ENCODE data around the gene MLLT6. TPM values are rescaled to one million over a fixed set of nuclear protein-coding genes. Genes with fewer than 3 reads are reported as not detected.

Gene MLLT6
- total RNA-seq, 1 donor from 2014 or later, result 70.2 TPM

DNA sequence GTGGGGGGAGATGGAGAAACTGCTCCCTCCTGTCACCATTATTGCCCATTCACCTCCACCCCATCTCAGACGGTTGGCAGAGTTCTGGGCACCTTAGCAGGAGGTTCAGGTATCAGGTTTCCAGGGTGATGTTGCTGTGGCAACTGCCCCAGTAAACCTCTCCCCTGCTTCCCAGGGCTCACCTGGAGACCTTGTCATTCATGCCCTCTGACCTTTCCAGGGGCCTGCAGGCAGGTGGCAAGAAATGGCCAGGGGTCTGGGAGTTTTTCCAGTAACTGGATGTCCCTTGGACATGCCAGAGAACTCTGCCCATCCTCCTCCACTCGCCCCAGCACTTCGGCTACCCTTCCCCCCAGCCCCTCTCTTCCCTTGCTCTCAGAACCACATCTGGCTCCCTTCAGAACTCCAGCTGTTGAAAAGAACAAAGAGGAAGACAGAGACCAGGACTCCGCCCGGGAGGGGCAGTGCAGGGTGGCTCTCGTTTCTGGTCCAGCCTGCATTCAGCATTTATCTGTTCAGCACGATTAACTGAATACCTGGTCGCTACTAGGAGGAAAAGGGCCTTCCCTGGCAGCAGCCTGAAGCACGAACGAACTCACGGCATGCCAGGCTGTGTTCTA is 8.5 kb downstream of the MLLT6 start:
- Histone ChIP-seq H3K9me3 (no peaks in the 10 kb centered on the region), H3K4me1 (peaks cover 11% of the 10 kb centered on the region), H3K4me3 (no peak overlapping the region), H3K27me3 (no peaks in the 10 kb centered on the region), H3K36me3 (peaks cover 0 to 44% of the 10 kb centered on the region in 2 donors), H3K27ac (no peak overlapping the region)
- intact Hi-C loops (cut with DNase I), result no loop called here
- TF ChIP-seq POLR2AphosphoS5 (IDR thresholded peaks at IDR 0.05; ENCODE audit: insufficient read depth in 1 of 2, low read depth in 1 of 2) (no peak), POLR2A (IDR thresholded peaks at IDR 0.05) (no peak)
- TF ChIP-seq, protein P1, sequence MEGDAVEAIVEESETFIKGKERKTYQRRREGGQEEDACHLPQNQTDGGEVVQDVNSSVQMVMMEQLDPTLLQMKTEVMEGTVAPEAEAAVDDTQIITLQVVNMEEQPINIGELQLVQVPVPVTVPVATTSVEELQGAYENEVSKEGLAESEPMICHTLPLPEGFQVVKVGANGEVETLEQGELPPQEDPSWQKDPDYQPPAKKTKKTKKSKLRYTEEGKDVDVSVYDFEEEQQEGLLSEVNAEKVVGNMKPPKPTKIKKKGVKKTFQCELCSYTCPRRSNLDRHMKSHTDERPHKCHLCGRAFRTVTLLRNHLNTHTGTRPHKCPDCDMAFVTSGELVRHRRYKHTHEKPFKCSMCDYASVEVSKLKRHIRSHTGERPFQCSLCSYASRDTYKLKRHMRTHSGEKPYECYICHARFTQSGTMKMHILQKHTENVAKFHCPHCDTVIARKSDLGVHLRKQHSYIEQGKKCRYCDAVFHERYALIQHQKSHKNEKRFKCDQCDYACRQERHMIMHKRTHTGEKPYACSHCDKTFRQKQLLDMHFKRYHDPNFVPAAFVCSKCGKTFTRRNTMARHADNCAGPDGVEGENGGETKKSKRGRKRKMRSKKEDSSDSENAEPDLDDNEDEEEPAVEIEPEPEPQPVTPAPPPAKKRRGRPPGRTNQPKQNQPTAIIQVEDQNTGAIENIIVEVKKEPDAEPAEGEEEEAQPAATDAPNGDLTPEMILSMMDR (IDR thresholded peaks at IDR 0.05), result no peak
- DNase-seq (ENCODE audit: extremely low spot score in 2 of 2), result no peak

DNA sequence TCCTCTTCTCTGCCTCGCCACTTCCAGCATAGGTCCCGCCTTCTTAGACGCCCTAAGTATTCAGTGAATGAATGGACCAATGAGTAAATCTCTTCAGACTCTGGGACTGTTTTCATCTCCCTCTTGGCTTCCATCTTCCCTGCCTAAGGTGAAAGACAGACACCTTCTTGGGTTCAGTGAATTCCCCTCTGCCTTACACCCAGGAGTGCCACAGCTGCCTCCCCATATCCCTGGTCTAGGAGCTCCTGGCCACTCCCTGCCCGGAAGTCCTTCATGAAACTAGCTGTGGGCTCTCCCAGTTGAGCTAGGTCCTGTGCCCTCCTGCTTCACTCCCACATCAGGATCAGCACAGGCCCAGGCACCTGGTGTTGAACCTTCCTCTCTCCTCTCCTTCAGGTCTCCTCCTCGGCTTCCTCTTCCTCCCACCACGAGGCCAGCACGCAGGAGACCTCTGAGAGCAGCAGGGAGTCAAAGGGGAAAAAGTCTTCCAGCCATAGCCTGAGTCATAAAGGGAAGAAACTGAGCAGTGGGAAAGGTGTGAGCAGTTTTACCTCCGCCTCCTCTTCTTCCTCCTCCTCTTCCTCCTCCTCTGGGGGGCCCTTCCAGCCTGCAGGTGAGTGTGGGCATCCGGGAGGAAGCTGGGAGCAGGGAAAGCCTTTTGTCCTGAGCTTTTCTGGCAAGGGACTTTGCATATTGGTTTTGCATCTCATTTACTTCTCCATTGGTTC is 10.3 kb downstream of the MLLT6 start:
- TF ChIP-seq POLR2AphosphoS5 (IDR thresholded peaks at IDR 0.05; ENCODE audit: insufficient read depth in 1 of 2, low read depth in 1 of 2), result no peak
- TF ChIP-seq POLR2A (IDR thresholded peaks at IDR 0.05), result no peak
- TF ChIP-seq, protein P1 (IDR thresholded peaks at IDR 0.05), result no peak

DNA sequence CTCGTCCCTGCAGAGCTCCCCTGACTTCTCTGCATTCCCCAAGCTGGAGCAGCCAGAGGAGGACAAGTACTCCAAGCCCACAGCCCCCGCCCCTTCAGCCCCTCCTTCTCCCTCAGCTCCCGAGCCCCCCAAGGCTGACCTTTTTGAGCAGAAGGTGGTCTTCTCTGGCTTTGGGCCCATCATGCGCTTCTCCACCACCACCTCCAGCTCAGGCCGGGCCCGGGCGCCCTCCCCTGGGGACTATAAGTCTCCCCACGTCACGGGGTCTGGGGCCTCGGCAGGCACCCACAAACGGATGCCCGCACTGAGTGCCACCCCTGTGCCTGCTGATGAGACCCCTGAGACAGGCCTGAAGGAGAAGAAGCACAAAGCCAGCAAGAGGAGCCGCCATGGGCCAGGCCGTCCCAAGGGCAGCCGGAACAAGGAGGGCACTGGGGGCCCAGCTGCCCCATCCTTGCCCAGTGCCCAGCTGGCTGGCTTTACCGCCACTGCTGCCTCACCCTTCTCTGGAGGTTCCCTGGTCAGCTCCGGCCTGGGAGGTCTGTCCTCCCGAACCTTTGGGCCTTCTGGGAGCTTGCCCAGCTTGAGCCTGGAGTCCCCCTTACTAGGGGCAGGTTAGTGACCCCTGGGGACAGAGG is 11.4 kb downstream of the MLLT6 start:
- Histone ChIP-seq H3K36me3 (peaks cover 0 to 54% of the 10 kb centered on the region in 2 donors), H3K4me1 (no peaks in the 10 kb centered on the region), H3K27ac (no peak overlapping the region), H3K9me3 (no peaks in the 10 kb centered on the region), H3K27me3 (no peaks in the 10 kb centered on the region), H3K4me3 (no peak overlapping the region)
- TF ChIP-seq, protein P1 (IDR thresholded peaks at IDR 0.05), result no peak
- TF ChIP-seq POLR2AphosphoS5 (IDR thresholded peaks at IDR 0.05; ENCODE audit: insufficient read depth in 1 of 2, low read depth in 1 of 2), result no peak
- TF ChIP-seq POLR2A (IDR thresholded peaks at IDR 0.05), result no peak
- no peak for DNase-seq (ENCODE audit: extremely low spot score in 2 of 2)
- intact Hi-C loops (cut with DNase I), result no loop called here

More for the DNA sequence above, 10.3 kb downstream of the MLLT6 start:
- H3K4me3 ChIP-seq, result no peak overlapping the region
- H3K27ac ChIP-seq, result no peak overlapping the region
- H3K9me3 ChIP-seq, result no peaks in the 10 kb centered on the region
- intact Hi-C loops (cut with DNase I), result no loop called here
- H3K27me3 ChIP-seq, result no peaks in the 10 kb centered on the region
- H3K36me3 ChIP-seq, result peaks cover 0 to 44% of the 10 kb centered on the region in 2 donors
- no peaks in the 10 kb centered on the region for H3K4me1 ChIP-seq
- DNase-seq (ENCODE audit: extremely low spot score in 2 of 2), result no peak

DNA sequence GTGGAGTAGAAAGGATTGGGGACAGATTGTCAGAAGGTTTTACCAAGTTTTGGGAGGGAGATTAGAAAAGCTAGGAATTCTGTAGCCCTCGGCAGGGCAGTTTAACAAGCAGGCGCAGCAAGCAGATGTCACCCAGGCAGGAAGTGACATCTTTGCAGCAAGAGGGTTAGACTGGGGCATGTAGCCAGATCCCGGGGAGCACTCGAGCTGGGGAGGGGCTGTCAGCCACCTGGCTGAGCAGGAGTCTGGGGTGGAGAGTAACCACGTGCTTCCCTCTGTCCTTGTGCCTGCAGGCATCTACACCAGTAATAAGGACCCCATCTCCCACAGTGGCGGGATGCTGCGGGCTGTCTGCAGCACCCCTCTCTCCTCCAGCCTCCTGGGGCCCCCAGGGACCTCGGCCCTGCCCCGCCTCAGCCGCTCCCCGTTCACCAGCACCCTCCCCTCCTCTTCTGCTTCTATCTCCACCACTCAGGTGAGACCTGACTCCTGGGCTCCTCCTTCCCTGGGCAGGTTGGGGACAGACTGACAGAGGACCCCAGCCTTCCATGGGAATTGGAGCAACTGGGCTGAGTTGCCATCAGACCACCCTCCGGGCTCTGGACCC is 12.2 kb downstream of the MLLT6 start:
- intact Hi-C loops (cut with DNase I), result no loop called here
- TF ChIP-seq, protein P1 (IDR thresholded peaks at IDR 0.05), result no peak
- no peak for TF ChIP-seq POLR2AphosphoS5 (IDR thresholded peaks at IDR 0.05; ENCODE audit: insufficient read depth in 1 of 2, low read depth in 1 of 2)
- no peak overlapping the region for H3K27ac ChIP-seq
- H3K4me3 ChIP-seq, result no peak overlapping the region
- no peaks in the 10 kb centered on the region for H3K27me3 ChIP-seq
- no peaks in the 10 kb centered on the region for H3K9me3 ChIP-seq
- H3K36me3 ChIP-seq, result peaks cover 0 to 54% of the 10 kb centered on the region in 2 donors
- H3K4me1 ChIP-seq, result no peaks in the 10 kb centered on the region
- DNase-seq (ENCODE audit: extremely low spot score in 2 of 2), result no peak
